Stimulated activated CD4-positive, alpha-beta T cell treated with anti-CD3 and anti-CD28 coated beads, Interleukin-2, amount 100 ng/mL, for 24 hours (primary cell): ENCODE results near the gene NDUFAF7.
"Not testable (repeated sequence)": the region's sequence is repeated elsewhere in the genome, so short reads cannot be mapped to it uniquely, and the experiment has no call there.

ENCODE experiments used
- DNase-seq, 2 donors: peaks; one replicate each; pipeline ENCODE4 v3.0.0-alpha.2; 2020

Gene NDUFAF7, protein sequence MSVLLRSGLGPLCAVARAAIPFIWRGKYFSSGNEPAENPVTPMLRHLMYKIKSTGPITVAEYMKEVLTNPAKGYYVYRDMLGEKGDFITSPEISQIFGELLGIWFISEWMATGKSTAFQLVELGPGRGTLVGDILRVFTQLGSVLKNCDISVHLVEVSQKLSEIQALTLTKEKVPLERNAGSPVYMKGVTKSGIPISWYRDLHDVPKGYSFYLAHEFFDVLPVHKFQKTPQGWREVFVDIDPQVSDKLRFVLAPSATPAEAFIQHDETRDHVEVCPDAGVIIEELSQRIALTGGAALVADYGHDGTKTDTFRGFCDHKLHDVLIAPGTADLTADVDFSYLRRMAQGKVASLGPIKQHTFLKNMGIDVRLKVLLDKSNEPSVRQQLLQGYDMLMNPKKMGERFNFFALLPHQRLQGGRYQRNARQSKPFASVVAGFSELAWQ

DNA sequence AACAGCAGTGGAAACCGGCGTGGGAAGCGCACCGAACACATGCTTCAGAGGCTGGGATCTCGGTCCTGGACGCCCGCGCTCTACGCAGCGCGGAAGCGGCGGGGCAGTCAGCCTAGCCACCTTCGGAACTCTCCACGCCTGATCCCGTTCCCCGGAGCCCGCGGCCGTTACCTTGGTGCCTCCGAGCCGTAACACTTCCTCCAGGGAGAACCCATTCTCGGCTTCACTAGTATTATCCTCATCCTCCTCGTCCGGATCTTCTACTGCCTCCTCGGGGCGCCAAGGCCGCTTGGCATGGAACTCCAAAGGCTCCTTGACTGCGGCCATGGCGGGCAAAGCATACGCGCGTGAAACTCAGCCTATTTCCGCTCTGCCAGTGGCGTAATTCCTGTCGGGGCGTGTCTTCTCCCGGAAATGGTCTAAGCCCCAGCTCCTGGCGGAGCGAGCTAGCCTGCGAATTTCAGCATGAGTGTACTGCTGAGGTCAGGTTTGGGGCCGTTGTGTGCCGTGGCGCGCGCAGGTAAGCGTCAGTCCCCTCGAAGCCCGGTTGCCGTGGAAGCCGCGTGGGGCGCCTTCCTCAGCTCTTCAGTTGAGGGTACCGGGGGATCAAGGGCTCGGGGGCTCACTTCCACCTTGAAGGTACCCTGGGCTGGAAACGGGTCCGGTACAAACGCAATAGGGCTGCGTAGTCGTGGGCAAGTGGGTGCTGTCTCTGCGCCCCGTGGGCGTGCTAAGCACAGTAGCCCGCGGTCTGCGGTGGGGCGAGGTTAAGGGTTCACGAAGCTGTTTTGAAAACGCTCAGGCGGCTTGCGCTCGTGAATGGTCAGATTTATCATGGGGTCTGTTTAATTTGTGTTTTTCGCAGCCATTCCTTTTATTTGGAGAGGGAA, at the start of gene NDUFAF7, which contains the start of gene CEBPZ:
NDUFAF7 (plus strand) TSS at position 418 of the 890 bp plus-strand sequence; CDS start at position 466, 48 bp downstream.
CEBPZ (minus strand) TSS at position 356 of the 890 bp plus-strand sequence; CDS start at position 327, 29 bp downstream.
- DNase-seq: peak; percentile 89 to 90

DNA sequence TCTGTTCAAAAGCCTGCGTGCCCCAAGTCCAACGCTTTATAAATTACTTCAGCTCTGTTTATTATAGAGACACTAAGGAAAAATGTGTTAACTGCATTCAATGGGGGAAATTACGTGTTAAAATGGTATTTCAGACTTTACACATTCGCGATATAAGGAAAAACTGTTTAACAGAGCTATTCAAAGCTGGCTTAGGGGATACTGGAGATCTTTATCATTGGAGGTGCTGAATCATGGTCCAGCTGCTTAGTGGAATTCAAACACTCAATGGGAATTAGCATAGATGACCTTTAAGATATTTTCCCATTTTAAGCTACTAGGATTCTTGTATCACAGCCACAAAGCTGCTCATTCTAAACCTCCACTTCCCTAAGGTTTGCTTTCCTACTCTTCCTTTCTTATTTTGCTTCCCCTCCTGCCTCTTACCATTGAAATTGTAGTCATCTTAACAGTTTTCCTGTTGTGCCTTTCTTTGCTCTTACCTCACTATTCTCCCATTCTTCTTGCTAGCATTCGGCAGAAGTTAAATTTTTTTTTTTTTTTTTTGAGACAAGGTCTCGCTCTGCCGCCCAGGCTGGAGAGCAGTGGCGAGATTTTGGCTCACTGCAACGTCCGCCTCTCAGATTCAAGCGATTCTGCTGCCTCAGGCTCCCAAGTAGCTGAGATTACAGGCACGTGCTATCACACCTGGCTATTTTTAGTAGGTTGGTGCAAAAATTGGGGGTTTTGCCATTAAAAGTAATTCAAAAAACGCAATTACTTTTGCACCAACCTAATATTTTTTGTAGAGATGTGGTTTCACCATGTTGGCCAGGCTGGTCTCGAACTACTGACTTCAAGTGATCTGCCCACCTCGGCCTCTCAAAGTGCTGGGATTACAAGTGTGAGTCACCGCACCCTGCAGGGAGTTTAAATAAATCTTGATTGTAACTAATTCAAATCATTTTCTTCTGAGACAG, 49.5 kb upstream of the NDUFAF7 start:
- DNase-seq: no peak

DNA sequence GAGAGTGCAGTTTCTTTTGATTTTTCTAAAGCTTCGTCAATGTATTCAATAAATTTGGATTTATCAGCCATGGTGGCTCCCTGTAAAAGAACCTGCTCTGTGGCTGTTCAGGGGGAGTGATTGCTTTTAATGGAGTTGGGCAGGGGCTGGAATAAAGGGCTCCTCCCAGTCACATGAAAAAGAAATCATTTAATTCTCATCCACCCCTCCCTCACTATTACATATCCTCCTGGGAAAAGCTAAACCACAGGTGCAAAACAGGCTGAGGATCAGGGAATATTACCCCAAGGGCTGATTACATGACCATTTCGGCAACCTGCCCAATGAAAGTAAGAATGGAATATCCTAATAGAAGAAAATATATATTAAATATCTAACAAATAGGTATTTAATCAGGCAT, 42.9 kb upstream of the NDUFAF7 start, which contains the start of gene SULT6B1:
SULT6B1 (minus strand) TSS at position 101 of the 400 bp plus-strand sequence; CDS start at position 71, 30 bp downstream.
- DNase-seq: no peak

DNA sequence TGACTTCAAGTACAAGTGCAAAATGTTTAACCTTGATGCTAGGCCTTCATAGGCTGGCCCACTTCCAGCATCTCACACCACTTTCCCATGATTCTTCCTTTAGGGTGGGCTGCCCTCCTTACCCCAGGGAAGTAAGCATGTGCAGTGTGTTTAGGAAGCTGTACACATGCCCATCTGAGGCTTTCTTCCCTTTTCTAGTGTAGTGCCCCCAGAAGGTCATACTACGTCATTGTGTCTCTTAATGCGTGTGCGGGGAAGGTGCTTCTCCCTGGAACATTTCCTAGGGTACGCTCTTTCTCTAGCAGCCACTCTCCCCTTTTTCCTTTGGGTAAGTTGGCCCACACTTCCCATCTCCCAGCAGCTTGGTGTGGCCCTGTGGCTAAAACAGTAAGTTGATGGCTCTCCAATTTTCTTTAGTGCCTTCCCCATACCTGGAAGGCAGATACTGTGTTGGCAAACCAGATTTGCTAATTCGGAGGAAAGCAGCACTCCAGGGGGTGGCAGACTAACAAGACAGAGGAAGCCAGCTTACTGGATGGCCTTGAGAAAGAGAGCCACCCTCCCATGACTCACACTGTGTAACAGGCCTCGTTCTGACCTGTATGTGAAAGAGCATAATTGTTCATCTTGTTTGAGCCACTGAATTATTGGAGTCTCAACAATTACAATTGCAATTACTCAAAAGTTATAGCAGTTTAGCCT, 41.9 kb upstream of the NDUFAF7 start:
- DNase-seq: no peak

DNA sequence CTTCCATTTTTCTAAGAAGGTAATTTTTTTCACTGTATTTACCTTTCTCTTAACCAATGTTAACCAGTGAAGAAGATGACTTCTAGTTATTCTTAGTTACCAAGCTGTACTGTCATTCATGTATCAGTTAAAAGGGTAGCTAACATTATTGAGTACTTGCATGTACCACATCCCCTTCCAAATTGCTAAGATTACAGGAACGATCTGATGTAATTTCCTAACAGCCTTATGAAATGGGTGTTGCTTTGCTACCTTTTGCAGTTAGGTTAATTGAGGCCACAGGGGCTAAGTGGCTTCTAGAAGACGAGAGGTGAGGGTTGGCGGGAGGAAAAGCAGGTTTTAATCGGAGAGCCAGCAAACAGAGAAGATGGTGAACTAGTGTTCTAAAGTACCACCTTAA, 41.2 kb upstream of the NDUFAF7 start:
- DNase-seq: no peak

DNA sequence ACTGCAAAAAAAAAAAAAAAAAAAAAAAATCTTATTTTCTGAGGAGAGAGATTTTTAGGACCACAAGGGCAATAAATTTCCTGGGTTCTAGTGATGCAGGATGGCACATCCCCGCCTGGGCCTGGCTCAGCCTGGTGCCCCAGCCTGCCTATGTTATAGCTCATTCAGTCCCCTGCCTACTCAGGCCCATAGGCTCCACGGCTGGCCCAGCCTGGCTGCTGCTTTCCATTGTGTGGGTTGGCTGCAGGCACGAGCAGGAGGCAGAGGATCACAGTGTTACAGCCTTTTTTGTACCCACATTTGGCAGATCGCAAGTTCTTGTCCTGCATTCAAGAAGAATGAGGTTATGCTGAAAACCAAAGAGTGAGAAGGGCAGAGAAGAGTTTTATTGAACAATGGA, 40.2 kb upstream of the NDUFAF7 start:
- no peak for DNase-seq

DNA sequence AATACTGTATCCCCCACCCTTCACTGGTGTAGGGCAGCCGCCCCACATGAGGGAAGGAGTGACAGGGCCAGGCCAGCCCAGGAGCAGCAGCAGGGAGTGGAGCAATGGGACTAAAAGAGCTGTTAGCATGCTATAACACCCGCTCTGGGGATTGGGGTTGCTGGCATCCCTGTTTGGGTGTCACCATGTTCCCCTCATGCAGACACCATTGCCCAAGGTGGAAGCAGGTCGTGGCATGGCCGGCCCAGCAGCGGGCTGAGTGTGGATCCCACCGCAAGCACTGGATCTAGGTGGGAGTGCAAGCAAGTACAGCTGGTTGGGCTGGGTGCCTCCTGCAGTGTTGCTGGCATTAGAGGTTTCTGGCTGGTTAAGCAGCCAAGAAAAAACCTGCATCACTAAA, 39.7 kb upstream of the NDUFAF7 start:
- DNase-seq: no peak

DNA sequence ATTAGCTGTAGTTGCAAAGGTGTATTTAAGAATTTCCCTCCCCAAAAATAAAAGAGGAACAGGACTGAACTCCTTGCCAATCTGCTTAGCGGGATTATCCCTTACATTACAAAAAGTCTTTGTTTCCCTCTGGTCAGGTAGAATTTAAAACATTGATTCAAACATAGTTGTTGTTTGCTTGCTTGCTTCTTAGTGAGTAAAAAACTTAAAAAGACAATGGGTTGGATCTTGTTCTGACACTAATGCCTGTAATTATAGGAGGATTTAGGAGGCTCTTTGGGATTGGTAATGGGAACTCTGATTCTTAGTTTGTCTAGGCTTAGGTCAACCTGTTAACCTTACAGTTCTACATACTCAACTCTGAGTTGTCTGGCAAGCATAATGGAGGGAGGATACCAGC, 38.9 kb upstream of the NDUFAF7 start:
- no peak for DNase-seq

DNA sequence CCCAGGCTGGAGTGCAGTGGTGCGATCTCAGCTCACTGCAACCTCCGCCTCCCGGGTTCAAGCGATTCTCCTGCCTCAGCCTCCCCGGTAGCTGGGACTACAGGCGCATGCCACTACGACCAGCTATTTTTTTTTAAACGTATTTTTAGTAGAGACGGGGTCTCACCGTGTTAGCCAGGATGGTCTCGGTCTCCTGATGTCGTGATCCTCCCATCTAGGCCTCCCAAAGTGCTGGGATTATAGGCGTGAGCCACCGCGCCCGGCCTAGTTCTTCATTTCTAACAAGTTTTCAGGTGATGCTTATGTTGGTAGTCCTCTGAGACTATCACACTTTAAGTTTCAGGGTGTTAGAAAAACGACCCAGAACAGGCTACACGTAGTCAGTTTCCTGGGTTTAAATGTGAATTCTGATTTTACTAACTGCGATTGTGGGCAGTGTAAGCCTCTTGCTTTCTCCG, 35.6 kb upstream of the NDUFAF7 start:
- not testable (repeated sequence) for DNase-seq

DNA sequence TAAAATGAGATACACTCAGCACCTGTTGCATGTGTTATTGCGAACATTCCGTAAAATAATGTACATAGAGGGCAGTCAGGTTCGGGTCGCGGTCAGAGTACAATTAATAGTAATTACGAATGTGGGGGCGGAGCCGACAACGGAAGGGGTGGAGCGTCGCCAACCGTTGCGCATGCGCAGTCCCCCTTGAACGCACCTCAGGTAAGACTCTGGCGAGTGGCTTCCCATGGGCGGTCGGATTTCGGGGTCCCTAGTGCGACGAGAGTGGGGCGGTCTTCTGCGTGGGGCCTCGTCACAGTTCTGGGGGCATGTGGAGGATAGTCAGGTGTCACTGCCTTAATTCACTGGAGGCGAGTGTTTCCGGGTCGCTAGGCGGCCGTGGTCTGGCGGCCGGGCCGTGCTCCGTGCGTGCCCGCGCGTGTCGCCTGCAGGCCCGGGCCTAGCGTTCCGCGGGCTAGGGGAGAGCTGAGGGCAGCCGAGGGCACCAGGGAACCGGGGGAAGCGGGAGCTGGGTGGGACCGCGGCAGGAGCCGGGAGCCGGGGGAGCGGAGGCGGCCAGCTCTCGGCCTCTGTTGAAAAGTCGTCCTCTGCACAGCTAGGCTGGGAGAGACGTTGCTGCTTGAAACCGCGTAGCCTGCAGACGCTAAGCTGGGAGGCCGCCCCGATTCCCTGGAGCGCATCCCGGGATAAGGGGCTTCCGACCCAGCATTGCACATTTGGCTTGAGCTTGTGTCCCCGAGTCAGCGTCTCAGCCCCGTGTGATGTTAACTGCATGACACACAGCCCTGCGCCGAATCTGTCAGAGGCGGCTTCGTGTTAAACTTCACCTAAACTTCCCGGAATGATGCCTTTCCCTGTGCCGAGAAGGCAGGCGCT, 34.9 kb upstream of the NDUFAF7 start, which contains the start of gene CEBPZOS:
CEBPZOS (plus strand) TSS at position 177 of the 876 bp plus-strand sequence. CDS start 3,209 bp downstream, outside the sequence.
- DNase-seq: peak; percentile 91

DNA sequence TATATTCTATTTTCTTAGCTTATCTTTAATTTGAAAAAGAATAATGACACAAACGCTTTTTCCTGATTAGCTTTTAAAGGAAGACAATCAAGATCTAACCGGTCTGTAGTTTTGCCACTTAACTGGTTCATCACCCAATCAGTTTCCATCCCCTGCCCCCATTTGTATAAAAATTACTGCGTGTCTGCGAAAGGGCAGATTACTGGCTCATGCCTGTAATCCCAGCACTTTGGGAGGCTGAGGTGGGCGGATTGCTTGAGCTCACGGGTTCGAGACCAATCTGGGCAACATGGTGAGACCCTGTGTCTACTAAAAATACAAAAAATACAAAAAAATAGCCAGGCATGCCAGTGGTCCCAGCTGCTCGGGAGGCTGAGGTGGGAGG, 32.8 kb upstream of the NDUFAF7 start:
- DNase-seq: no peak

DNA sequence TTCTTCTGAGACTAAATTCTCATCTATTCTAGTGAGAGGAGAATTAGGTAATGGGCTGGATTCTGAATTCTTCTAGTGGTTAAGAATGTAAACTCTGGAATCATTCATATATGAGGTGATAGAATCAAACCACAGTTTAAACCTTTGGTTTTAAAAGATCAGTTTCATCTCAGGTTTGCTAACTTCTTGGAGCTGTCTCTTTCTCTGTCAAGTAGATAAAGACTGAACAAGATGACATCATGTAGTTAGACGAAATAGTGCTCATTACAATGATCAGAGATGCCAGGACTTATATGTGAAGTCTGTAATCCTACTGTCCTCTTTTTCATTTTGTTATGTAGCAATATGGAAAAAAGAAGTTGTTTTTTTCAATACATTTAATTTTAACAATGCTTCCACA, 30.2 kb upstream of the NDUFAF7 start:
- DNase-seq: no peak

DNA sequence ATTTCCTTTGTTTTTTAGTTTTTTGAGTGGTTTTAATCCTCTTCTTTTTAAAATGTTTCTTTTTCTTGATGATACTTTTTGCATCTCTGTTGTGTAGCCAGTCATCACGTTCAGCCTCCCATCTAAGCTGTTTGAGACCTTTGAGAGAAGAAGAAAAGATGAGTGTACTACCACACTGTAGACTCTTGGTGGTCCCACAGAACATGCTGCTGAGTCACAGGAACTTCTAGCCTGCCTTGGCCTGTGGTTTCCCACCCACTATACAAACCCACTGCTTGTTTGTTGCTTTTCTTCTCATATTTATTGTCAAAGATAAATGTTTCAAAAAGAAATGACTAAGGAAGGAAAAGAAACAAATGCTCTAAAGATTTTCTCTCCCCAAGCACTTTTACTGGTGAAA, 29.7 kb upstream of the NDUFAF7 start:
- DNase-seq: peak in 1 of 2 donors; percentile 10

DNA sequence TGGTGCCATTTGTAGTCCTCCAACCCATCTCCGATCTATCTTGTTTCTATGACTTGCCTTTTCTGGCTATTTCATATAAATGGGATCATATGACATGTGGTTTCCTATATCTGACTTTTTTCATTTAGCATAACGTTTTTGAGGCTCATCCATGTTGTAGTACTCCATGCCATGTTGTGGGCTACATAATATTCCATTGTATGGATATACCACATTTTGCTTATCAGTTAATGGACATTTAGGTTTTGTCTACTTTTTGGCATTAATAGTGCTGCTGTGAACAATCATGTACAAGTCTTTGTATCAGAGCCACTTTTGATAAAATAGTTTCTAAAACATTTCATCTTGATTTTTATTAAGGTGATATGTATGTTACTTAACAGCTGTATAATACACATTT, 27.8 kb upstream of the NDUFAF7 start:
- no peak for DNase-seq

DNA sequence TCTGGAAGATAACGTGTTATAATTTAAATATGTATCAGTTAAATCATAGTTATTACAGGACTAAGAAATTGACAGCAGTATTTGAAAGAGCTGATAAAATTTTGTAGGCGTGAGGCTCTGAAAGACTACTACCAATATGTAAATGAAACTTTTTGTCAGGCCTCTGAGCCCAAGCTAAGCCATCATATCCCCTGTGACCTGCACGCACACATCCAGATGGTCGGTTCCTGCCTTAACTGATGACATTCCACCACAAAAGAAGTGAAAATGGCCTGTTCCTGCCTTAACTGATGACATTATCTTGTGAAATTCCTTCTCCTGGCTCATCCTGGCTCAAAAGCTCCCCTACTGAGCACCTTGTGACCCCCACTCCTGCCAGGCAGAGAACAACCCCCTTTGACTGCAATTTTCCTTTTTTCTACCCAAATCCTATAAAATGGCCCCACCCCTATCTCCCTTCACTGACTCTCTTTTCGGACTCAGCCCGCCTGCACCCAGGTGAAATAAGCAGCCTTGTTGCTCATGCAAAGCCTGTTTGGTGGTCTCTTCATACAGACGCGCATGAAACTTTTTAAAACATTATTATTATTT, 26.3 kb upstream of the NDUFAF7 start:
- not testable (repeated sequence) for DNase-seq

DNA sequence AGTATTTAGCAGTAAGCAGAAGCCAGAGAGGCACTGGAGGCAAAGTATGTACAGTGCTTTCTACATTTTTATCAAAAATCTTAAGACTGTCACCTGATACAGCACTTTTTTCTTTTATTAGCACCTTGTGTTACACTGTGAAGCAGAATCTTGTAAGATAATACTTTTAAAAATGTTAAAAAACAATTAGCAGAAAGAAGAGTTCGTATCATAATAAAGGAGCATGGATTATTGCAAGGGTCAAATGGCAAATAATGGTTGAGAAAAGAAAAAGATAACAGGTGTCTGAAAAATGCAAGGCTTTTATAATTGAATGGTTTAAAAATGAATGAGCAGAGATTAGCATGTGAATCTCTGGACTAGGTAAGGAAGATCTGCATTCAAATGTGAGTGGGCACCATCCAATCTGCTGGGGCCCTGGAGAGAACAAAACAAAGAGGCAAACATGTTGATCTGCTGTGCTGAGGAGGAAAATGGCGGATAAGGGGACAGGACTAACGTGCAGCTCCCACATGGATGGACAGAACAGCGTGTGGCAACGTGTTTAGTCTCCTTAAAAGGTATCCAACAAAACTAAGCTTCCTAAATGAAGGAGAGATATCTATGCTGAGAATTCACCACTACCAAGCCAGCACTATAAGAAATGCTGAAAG, 25.6 kb upstream of the NDUFAF7 start:
- DNase-seq: no peak

DNA sequence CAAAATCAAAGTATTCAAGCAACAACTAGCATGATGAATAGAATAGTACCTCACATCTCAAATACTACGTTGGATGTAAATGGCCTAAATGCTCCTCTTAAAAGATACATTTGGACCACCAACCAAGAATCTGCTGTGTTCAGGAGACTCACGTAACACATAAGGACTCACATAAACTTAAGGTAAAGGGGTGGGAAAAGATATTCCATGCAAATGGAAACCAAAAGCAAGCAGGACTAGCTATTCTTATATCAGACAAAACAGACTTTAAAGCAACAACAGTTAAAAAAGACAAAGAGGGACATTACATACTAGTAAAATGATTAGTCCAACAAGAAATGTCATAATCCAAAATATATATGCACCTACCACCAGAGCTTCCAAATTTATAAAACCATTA, 24.7 kb upstream of the NDUFAF7 start:
- DNase-seq: not testable (repeated sequence)

DNA sequence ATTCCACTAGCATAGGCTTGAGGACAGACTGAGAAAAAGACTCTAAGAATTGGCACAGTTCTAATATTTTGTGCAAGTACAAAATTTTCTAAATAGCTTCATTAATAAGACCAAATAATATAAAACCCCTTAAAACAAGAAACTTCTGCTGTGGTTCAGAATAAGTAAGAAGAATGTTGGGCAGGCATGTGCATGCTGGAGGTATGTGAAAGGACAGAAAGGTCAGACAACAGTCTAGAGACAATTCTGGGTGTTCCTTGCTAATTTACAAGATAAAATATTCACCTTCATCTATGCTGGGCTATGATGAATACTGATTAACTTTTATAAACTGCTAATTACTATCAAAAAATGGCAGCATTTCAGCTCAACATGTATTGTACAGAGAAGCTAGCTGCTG, 20.2 kb upstream of the NDUFAF7 start:
- no peak for DNase-seq

DNA sequence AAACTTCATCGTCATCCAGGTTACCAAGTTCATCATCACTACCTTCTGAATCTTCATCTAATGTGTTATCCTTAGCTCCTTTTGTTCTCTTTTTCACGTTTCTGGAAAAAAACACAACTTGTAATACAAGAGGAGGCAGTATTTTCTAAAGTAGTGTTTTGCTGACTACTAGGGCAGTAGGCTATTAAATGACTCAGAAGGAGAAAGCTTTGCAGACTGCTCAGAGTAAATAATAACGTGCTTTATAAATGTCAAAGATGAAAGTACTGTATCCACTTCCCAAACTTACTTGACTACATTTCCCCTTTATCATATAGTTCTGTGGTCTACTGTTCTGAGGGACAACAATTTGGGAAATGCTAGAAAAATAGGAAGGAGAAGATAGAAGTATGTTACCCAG, 19.5 kb upstream of the NDUFAF7 start:
- no peak for DNase-seq
